ENCODE results near the gene MAPKAPK2. TPM values are rescaled to one million over a fixed set of nuclear protein-coding genes. Genes with fewer than 3 reads are reported as not detected.
"Not testable (repeated sequence)": the region's sequence is repeated elsewhere in the genome, so short reads cannot be mapped to it uniquely, and the experiment has no call there.

The MAPKAPK2 gene
- polyA plus RNA-seq, 1 donor (not counting 4 experiments of a cell fraction or from before 2014, with no cell fraction given) = 41.5 TPM

- Histone ChIP-seq H2AFZ (ENCODE audit: control insufficient read depth, low read length) (no peak overlapping the region), H3K79me2 (ENCODE audit: control insufficient read depth, insufficient read depth, low read length) (peaks cover 15% of the 10 kb centered on the region), H3K36me3 (ENCODE audit: control insufficient read depth in 2 of 2, extremely low read depth in 1 of 2, insufficient read depth in 2 of 2, low read length in 2 of 2) (no peaks in the 10 kb centered on the region), H3K27ac (ENCODE audit: control insufficient read depth, insufficient read depth, low read length) (peak overlapping the region; percentile 3), H3K4me3 (ENCODE audit: control insufficient read depth in 2 of 3, extremely low read depth in 1 of 3, insufficient read depth in 2 of 3, low read depth in 1 of 3, low read length in 3 of 3) (no peak overlapping the region), H3K9ac (ENCODE audit: control insufficient read depth, extremely low read depth, insufficient read depth, low read length) (no peak overlapping the region), H3K4me1 (ENCODE audit: control insufficient read depth, extremely low read depth, insufficient read depth, low read length) (peaks cover 33% of the 10 kb centered on the region), H3K4me2 (ENCODE audit: control insufficient read depth, extremely low read depth, insufficient read depth, low read depth, low read length) (peak overlapping the region; percentile 88), H3K9me3 (ENCODE audit: control insufficient read depth, low read depth, low read length) (no peaks in the 10 kb centered on the region), H3K27me3 (ENCODE audit: control insufficient read depth, extremely low read depth, insufficient read depth, low read length) (no peaks in the 10 kb centered on the region), H4K20me1 (ENCODE audit: control insufficient read depth, extremely low read depth, insufficient read depth, low read length) (no peaks in the 10 kb centered on the region), H3K9me1 (ENCODE audit: control insufficient read depth, extremely low read depth, insufficient read depth, low read length) (no peaks in the 10 kb centered on the region)
- TF ChIP-seq EZH2 (IDR thresholded peaks at IDR 0.05; ENCODE audit: low read length) (no peak), CTCF (optimal IDR thresholded peaks at IDR 0.05 in 1 of 3, IDR thresholded peaks at IDR 0.05 in 1 of 3, conservative IDR thresholded peaks at IDR 0.05 in 1 of 3; ENCODE audit: extremely low read depth in 1 of 3, insufficient read depth in 2 of 3, low read length in 3 of 3) (no peak)
- dilution Hi-C loops (cut with MboI; ENCODE audit: extremely low pct_ligation_motif_present, low sequenced_read_pairs) = no loop called here
- DNase-seq (ENCODE audit: low read depth, low spot score) = no peak
- no peak for FAIRE-seq
Observed at GRCh38 chr1:206637605-206638004, 47.1 kb upstream of the MAPKAPK2 start.

GRCh38 chr1:206642074-206642473 lies 42.6 kb upstream of the MAPKAPK2 start:
- H3K79me2 ChIP-seq (ENCODE audit: control insufficient read depth, insufficient read depth, low read length); H3K4me3 ChIP-seq (ENCODE audit: control insufficient read depth in 2 of 3, extremely low read depth in 1 of 3, insufficient read depth in 2 of 3, low read depth in 1 of 3, low read length in 3 of 3); H3K4me1 ChIP-seq (ENCODE audit: control insufficient read depth, extremely low read depth, insufficient read depth, low read length); H3K9me3 ChIP-seq (ENCODE audit: control insufficient read depth, low read depth, low read length); H3K4me2 ChIP-seq (ENCODE audit: control insufficient read depth, extremely low read depth, insufficient read depth, low read depth, low read length); H3K9ac ChIP-seq (ENCODE audit: control insufficient read depth, extremely low read depth, insufficient read depth, low read length); dilution Hi-C loops (cut with MboI; ENCODE audit: extremely low pct_ligation_motif_present, low sequenced_read_pairs); DNase-seq (ENCODE audit: low read depth, low spot score); H4K20me1 ChIP-seq (ENCODE audit: control insufficient read depth, extremely low read depth, insufficient read depth, low read length); H3K9me1 ChIP-seq (ENCODE audit: control insufficient read depth, extremely low read depth, insufficient read depth, low read length); H3K27me3 ChIP-seq (ENCODE audit: control insufficient read depth, extremely low read depth, insufficient read depth, low read length); H3K27ac ChIP-seq (ENCODE audit: control insufficient read depth, insufficient read depth, low read length); FAIRE-seq; H2AFZ ChIP-seq (ENCODE audit: control insufficient read depth, low read length): not testable (repeated sequence)
- peaks cover 0 to 17% of the 10 kb centered on the region in 2 experiments for H3K36me3 ChIP-seq (ENCODE audit: control insufficient read depth in 2 of 2, extremely low read depth in 1 of 2, insufficient read depth in 2 of 2, low read length in 2 of 2)

GRCh38 chr1:206643118-206643698 lies 41.5 kb upstream of the MAPKAPK2 start:
- TF ChIP-seq EZH2 (IDR thresholded peaks at IDR 0.05; ENCODE audit: low read length) (no peak), CTCF (optimal IDR thresholded peaks at IDR 0.05 in 1 of 3, IDR thresholded peaks at IDR 0.05 in 1 of 3, conservative IDR thresholded peaks at IDR 0.05 in 1 of 3; ENCODE audit: extremely low read depth in 1 of 3, insufficient read depth in 2 of 3, low read length in 3 of 3) (no peak)
- Histone ChIP-seq H3K4me3 (ENCODE audit: control insufficient read depth in 2 of 3, extremely low read depth in 1 of 3, insufficient read depth in 2 of 3, low read depth in 1 of 3, low read length in 3 of 3) (no peak overlapping the region), H3K79me2 (ENCODE audit: control insufficient read depth, insufficient read depth, low read length) (peaks cover 6% of the 10 kb centered on the region), H3K4me1 (ENCODE audit: control insufficient read depth, extremely low read depth, insufficient read depth, low read length) (no peaks in the 10 kb centered on the region), H2AFZ (ENCODE audit: control insufficient read depth, low read length) (no peak overlapping the region), H4K20me1 (ENCODE audit: control insufficient read depth, extremely low read depth, insufficient read depth, low read length) (no peaks in the 10 kb centered on the region), H3K9ac (ENCODE audit: control insufficient read depth, extremely low read depth, insufficient read depth, low read length) (no peak overlapping the region), H3K9me1 (ENCODE audit: control insufficient read depth, extremely low read depth, insufficient read depth, low read length) (peaks cover 4% of the 10 kb centered on the region), H3K4me2 (ENCODE audit: control insufficient read depth, extremely low read depth, insufficient read depth, low read depth, low read length) (no peak overlapping the region), H3K36me3 (ENCODE audit: control insufficient read depth in 2 of 2, extremely low read depth in 1 of 2, insufficient read depth in 2 of 2, low read length in 2 of 2) (peaks cover 2 to 27% of the 10 kb centered on the region in 2 experiments), H3K27ac (ENCODE audit: control insufficient read depth, insufficient read depth, low read length) (no peak overlapping the region), H3K9me3 (ENCODE audit: control insufficient read depth, low read depth, low read length) (no peaks in the 10 kb centered on the region), H3K27me3 (ENCODE audit: control insufficient read depth, extremely low read depth, insufficient read depth, low read length) (no peaks in the 10 kb centered on the region)
- FAIRE-seq (no peak), DNase-seq (ENCODE audit: low read depth, low spot score) (no peak)
- dilution Hi-C loops (cut with MboI; ENCODE audit: extremely low pct_ligation_motif_present, low sequenced_read_pairs) = no loop called here
